GM21529 (cell line): ENCODE data around the gene ZNF709.
"Not testable (repeated sequence)": the region's sequence is repeated elsewhere in the genome, so short reads cannot be mapped to it uniquely, and the experiment has no call there.

Source experiments
- ATAC-seq: cut with Tn5 transposase; IDR thresholded peaks from one replicate; pipeline ENCODE4 v1.9.1; 2021; ENCODE audit not compliant: unreplicated experiment

ZNF709 gene

GRCh38 chr19:12464139-12464538 lies 20.5 kb downstream of the ZNF709 start:
- not testable (repeated sequence) for ATAC-seq

DNA sequence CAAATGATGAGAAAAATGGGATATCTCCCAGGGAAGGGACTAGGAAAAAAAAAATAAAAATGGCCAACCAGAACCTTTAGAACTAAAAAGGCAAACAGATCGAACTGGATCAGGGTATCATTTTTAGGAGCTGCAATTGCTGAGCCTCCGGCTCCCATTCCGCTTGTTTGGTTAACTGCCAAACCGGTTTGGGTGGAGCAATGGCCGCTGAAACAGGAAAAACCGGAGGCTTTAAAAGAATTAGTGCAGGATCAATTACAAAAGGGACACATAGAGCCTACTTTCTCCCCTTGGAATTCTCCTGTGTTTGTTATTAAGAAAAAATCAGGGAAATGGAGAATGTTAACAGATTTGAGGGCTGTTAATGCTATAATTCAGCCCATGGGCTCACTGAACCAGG lies 31.1 kb downstream of the ZNF709 start:
- no peak for ATAC-seq

- no peak for ATAC-seq
Measured at GRCh38 chr19:12450844-12451243, 33.8 kb downstream of the ZNF709 start.

GRCh38 chr19:12448808-12449207 lies 35.8 kb downstream of the ZNF709 start:
- ATAC-seq = no peak

- peak; percentile 93 for ATAC-seq
Measured at GRCh38 chr19:12440541-12441316, 43.9 kb downstream of the ZNF709 start, which contains the start of gene ZNF443. Gene ZNF443 (minus strand): TSS chr19:12441021. CDS start chr19:12440914, 107 bp downstream.

GRCh38 chr19:12439686-12440540 lies 44.7 kb downstream of the ZNF709 start:
- not testable (repeated sequence) for ATAC-seq

- ATAC-seq = not testable (repeated sequence)
Measured at GRCh38 chr19:12430726-12431299, 53.8 kb downstream of the ZNF709 start.

- no peak for ATAC-seq
Measured at GRCh38 chr19:12425888-12426274, 58.7 kb downstream of the ZNF709 start.

DNA sequence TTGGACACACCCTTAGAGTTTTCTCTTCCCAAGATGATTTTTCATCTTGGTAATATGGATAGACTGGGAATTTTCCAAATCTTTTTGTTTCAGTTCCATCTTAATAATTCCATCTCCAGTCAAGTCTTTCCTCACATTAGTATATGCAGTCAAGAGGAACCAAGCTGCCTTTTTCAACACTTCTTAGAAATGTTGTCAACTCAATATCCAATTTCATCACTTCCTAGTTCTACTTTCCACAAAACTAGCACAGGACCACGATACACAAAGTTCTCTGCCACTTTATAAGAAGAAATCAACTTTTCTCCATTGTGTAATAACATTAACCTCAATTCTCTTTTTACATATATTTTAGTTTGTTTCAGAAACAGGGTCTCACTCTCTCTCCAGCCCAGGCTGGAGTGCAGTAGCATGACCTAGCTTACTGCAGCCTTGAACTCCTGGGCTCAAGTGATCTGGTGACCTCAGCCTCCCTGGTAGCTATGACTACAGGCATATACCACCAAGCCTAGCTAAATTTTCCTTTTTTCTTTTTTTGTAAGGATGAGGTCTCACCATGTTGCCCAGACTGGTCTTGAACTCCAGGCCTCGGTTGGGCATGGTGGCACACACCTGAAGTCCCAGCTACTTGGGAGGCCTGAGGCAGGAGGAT lies 59.3 kb downstream of the ZNF709 start:
- no peak for ATAC-seq

GRCh38 chr19:12417273-12417672 lies 67.3 kb downstream of the ZNF709 start:
- not testable (repeated sequence) for ATAC-seq

- no peak for ATAC-seq
Measured at GRCh38 chr19:12411893-12412292, 72.7 kb downstream of the ZNF709 start.
